Muscle layer of duodenum (tissue), 2 donors: ENCODE data around the gene ITCH.
A peak's percentile ranks its signal among the peaks of the same experiment; 100 is the strongest.

ENCODE experiments used
- H3K27ac ChIP-seq: one replicate; pipeline ENCODE4 v1.7.0; 2013; ENCODE audit warnings: mild to moderate bottlenecking, low read length
- H3K27me3 ChIP-seq: one replicate; pipeline ENCODE4 v1.7.0; 2013; ENCODE audit warnings: low read depth, mild to moderate bottlenecking, control low read depth, low read length
- H3K36me3 ChIP-seq, 2 donors: one replicate each; pipeline ENCODE4 v1.7.0; 2013; ENCODE audit warnings: low read length in 2 of 2, control low read depth in 1 of 2, mild to moderate bottlenecking in 1 of 2; ENCODE audit not compliant: insufficient read depth in 2 of 2, control insufficient read depth in 1 of 2
- H3K4me1 ChIP-seq, 2 donors: one replicate each; pipeline ENCODE4 v1.7.0; 2013; ENCODE audit warnings: low read length in 2 of 2, mild to moderate bottlenecking in 2 of 2, control low read depth in 1 of 2, moderate library complexity in 1 of 2; ENCODE audit not compliant: insufficient read depth in 2 of 2, control insufficient read depth in 1 of 2
- H3K4me3 ChIP-seq, 2 donors: one replicate each; pipeline ENCODE4 v1.7.0; 2013; ENCODE audit warnings: low read length in 2 of 2, low read depth in 1 of 2, mild to moderate bottlenecking in 1 of 2
- H3K9me3 ChIP-seq, 2 donors: one replicate each; pipeline ENCODE4 v1.7.0; 2013; ENCODE audit warnings: low read length in 2 of 2, control low read depth in 1 of 2, mild to moderate bottlenecking in 1 of 2; ENCODE audit not compliant: control insufficient read depth in 1 of 2
- donor health status: healthy.

The ITCH gene

DNA sequence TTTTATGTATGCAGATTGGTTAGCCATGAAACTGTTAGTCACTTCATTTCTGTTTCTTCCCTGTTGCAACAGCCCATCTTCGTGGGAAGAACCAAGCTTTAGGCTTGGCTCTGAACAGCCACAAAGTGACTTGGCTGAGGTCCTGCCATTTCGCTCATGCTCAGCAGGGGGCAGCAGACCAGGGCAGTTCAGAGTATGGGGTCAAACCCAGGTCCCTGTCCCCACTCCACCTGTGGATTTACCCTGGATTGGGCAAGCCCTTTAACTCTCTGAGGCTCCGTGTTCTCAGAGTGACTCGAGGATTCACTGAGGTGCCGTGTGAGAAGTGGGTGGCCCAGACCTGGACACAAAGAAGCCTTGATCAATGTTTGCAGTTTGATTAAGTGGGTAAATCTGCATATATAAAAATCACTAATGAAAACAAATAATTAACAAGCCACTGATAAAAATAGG is 175.6 kb downstream of the ITCH start:
- peaks cover 45 to 71% of the 10 kb centered on the region in 2 donors for H3K36me3 ChIP-seq
- no peak overlapping the region for H3K4me3 ChIP-seq
- H3K9me3 ChIP-seq = no peaks in the 10 kb centered on the region
- H3K27me3 ChIP-seq = no peaks in the 10 kb centered on the region
- H3K4me1 ChIP-seq = no peaks in the 10 kb centered on the region
- no peak overlapping the region for H3K27ac ChIP-seq

DNA sequence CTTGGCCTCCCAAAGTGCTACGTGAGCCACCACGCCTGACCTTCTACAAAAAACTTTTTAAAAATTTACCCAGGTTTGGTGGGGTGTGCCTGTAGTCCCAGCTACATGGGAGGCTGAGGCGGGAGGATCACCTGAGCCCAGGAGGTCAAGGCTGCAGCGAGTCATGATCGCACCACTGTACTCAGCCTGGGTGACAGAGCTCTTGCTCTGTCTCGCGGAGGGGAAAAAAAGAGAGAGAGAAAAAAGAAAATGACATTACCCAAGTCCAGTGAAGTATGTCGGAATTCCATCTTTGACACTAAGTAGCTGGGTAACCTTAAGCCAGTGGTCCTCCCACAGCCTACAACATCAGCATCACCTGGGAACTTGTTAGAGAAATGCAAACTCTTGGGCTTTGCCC is 176.7 kb downstream of the ITCH start:
- H3K27me3 ChIP-seq = no peaks in the 10 kb centered on the region
- H3K27ac ChIP-seq = no peak overlapping the region
- no peaks in the 10 kb centered on the region for H3K9me3 ChIP-seq
- peaks cover 38 to 63% of the 10 kb centered on the region in 2 donors for H3K36me3 ChIP-seq
- no peaks in the 10 kb centered on the region for H3K4me1 ChIP-seq
- H3K4me3 ChIP-seq = no peak overlapping the region

DNA sequence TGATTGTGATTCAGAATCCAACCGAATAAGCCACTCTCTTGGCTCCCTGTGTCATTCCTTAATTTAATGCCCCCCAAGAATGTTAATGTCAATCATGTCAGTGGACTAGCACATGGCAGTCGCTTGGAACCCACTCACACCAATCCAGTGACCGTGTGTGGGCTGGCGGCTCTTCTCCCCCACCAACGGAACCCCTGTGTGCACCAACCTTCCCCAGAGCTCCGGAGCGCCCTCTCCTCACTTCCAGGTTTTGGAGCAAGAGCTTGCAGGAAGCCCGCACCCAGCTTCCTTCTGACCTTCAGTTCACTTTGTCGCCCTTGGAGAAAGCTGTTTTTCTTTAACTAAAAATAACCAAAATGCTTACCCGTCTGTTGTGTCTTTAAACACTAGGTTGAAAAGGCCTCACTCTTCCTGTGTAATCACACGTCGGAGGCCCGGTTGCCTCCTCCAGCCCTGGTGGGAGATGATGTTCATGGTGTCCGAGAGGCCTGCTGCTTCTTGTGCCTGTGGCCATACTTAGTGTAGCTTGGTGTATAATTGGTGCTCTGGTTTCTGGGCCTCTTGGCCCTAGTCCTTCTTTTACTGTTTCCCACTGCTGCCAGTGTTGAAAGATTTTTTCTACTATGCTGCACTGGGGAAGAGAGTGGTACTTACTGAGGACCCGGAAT is 177.7 kb downstream of the ITCH start:
- Histone ChIP-seq H3K4me3 (no peak overlapping the region), H3K9me3 (no peaks in the 10 kb centered on the region), H3K27ac (no peak overlapping the region), H3K36me3 (peaks cover 28 to 53% of the 10 kb centered on the region in 2 donors), H3K4me1 (no peaks in the 10 kb centered on the region), H3K27me3 (no peaks in the 10 kb centered on the region)

DNA sequence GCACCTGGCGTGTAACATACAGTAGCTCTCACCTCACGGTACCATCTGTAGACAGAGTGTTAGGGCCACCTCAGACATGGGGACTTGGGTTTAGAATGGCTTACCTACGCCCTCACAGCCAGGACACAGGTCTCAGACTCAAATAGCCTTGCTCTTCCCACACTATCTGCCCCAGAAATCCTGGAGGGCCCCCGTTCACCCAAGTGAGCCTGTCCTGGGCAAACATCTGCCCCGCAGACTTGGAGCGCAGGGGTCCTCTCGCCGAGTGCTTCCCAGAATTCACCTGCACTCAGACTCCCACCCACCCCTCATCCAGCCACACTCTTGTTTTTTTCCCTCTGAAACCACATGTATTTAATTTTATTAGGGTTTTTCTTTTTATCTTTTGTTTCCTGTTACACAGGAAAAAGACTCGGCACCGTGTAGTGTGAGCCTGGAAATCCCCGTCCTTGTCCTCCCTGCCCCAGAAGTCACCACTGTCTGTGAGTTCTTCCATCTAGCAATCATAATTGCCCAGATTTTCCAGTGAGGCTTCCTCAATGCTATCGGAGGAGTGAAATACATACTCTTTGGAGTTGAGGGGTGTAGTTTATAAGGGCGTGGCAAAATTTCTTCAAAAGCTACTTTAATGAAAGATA is 178.3 kb downstream of the ITCH start:
- Histone ChIP-seq H3K4me3 (no peak overlapping the region), H3K9me3 (no peaks in the 10 kb centered on the region), H3K27me3 (no peaks in the 10 kb centered on the region), H3K36me3 (peaks cover 22 to 47% of the 10 kb centered on the region in 2 donors), H3K27ac (no peak overlapping the region), H3K4me1 (no peaks in the 10 kb centered on the region)

DNA sequence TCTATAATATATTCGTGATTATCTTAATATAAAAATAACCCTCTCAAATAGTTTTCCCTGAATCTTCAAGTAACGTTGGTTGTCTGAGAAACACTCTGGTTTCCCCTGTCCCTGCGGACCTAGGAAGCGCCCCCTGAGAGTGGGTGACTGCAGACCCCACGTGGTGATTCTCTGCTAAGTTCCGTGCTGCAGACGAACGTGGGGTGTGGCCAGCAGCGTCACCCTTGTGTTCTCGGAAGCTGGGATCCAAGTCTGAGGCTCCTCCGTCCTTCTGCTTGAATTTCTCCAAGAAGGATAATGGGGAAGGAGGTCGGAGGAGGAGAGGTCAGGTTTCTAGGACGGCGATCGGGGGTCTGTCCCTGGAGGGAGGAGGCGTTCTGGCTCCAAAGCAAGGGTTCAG is 178.8 kb downstream of the ITCH start:
- Histone ChIP-seq H3K27ac (no peak overlapping the region), H3K27me3 (no peaks in the 10 kb centered on the region), H3K9me3 (no peaks in the 10 kb centered on the region), H3K36me3 (peaks cover 19 to 44% of the 10 kb centered on the region in 2 donors), H3K4me3 (no peak overlapping the region), H3K4me1 (no peaks in the 10 kb centered on the region)

DNA sequence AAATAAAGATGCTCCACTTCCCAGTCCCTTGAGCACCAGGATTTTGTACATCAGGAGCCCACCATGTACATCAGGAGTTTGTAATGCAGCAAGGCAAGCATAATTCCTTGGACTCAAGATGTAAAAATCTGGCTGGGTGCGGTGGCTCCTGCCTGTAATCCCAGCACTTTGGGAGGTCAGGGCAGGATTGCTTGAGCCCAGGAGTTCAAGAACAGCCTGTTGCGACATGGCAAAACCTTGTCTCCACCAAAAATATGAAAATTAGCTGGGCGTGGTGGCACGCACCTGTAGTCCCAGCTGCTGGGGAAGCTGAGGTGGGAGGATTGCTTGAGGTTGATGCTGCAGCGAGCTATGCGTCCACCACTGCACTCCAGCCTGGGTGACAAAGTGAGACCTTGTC is 179.4 kb downstream of the ITCH start:
- peaks cover 14 to 38% of the 10 kb centered on the region in 2 donors for H3K36me3 ChIP-seq
- H3K27me3 ChIP-seq = no peaks in the 10 kb centered on the region
- no peak overlapping the region for H3K27ac ChIP-seq
- H3K9me3 ChIP-seq = no peaks in the 10 kb centered on the region
- no peak overlapping the region for H3K4me3 ChIP-seq
- H3K4me1 ChIP-seq = no peaks in the 10 kb centered on the region

DNA sequence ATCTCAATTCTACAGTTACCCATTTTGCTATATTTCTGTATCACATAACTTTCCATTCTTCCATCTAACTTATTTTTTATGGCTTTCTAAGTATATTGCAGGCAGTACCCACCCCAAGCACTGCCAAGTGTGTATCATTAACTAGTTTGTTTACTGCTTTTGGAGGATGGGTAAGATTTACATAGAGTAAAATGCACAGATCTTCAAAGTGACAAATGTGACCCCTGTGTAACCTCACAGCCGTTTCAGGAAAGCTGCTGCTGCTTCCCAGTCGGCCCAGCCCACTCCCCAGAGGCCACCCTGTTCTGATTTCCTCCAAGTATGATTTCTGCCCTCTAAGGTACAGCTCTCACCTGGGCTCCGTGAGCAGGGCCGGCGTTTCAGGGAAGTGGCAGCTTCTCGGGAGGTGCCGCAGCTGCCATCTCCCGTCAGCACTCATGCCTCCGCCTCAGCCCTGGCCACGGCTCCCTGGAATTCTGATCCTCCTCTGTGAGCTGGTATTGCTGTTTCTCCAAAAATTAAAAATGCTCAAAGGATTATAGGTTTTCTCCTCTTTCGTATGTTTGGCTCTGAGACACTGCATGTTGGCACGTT is 180.5 kb downstream of the ITCH start:
- Histone ChIP-seq H3K4me3 (no peak overlapping the region), H3K27ac (no peak overlapping the region), H3K4me1 (no peaks in the 10 kb centered on the region), H3K9me3 (no peaks in the 10 kb centered on the region), H3K36me3 (peaks cover 9 to 34% of the 10 kb centered on the region in 2 donors), H3K27me3 (no peaks in the 10 kb centered on the region)

DNA sequence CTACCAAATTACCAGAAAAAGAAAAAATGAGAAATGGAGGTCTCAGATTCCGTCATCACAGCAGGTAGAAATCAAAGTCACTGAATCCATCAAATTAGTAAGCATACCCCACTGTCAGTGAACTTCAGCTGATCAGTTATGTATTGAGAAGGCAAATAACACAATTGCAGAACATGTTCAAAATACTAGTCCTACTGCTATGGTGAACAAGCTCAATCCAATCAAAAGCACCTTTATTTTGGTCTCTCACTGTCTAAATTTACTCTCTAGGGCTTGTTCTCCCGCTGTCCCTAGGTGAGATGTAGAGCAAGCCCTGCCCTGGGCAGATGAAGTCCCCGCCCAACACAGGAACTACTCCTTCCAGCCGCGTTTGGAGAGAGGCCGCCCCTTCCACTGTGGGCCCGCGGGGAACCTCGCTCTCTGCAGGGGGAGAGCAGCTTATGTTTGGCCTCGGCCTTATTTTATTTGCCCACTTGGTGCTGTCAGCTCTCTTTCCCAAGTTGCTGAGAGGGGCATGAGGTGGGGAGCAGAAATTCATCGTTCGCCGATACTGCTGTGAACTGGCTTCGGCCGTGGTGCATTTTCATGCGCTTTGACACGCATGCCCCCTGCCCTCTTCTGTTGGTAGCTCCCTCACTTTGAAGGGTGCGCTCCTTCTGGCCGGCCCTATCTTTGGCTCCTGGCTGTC is 181.2 kb downstream of the ITCH start:
- Histone ChIP-seq H3K4me1 (no peaks in the 10 kb centered on the region), H3K36me3 (peaks cover 9 to 29% of the 10 kb centered on the region in 2 donors), H3K4me3 (peak overlapping the region in 1 of 2 donors; percentile 7), H3K9me3 (no peaks in the 10 kb centered on the region), H3K27me3 (no peaks in the 10 kb centered on the region), H3K27ac (no peak overlapping the region)

DNA sequence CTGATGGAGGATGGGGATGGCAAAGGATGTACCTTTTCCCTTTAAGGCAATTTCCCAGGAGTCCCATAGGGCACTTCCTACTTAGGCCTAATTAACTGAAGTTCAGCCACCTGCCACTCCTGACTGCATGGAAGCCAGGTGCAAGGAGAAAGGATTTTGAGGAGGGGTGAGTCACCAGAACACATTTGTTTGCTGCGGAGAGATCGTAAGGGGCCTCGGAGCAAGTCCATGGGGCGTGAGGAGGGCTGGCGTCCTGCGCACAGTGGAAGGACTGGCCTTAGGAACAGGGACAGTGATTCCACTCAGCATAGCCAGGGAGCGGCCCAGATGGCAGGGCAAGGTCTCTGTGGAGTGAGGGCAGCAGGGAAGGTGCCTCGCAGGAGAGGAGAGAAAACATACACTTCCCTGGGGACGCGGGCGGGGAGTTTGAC is 183.7 kb downstream of the ITCH start:
- Histone ChIP-seq H3K4me1 (no peaks in the 10 kb centered on the region), H3K36me3 (peaks cover 0 to 3% of the 10 kb centered on the region in 2 donors), H3K4me3 (peak overlapping the region in 1 of 2 donors; percentile 42), H3K27me3 (no peaks in the 10 kb centered on the region), H3K9me3 (no peaks in the 10 kb centered on the region), H3K27ac (peak overlapping the region; percentile 23)

DNA sequence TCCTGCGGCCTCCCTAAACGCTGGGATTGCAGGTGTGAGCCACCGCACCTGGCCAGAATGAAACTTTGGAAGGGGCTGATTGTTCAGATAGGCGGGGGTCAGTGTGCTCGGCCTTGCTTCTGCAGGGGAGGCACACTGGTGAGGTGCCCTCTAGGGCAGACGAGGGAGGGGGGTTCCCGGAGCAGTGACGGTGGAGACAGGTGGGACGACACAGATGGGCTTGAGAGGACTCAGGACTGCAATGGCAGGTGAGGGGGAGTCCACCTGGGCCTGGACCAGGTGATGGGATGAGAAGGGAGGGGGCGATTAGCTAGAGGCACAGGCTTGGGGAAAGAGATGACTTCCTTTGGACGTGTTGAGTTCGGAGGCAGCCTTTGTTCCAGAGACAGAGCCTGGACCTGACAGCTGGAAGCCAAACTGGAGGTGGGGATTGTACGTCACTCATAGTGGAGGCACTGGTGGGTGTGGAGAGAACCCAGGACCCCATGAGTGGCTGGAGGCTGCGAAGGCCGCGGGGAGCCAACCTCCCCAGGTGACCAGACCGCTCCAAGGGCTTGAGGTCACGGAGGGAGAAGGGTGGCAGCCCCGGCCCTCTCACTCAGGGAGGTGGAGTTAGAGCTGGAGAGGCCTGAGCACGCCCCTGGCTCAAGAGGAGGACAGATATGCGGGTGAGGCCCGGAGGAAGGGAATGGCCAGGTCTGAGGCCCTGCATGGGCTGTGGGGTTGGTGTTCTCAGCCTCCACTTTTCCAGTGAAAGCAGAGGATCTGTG is 185.0 kb downstream of the ITCH start:
- Histone ChIP-seq H3K27ac (no peak overlapping the region), H3K9me3 (no peaks in the 10 kb centered on the region), H3K27me3 (no peaks in the 10 kb centered on the region), H3K4me1 (no peaks in the 10 kb centered on the region), H3K36me3 (no peaks in the 10 kb centered on the region), H3K4me3 (no peak overlapping the region)
